GM19328 (cell line): ENCODE measurements around the gene CAMK2B.

Source experiments
- ATAC-seq: cut with Tn5 transposase; IDR thresholded peaks from one replicate; pipeline ENCODE4 v1.9.1; 2021; ENCODE audit warnings: mild to moderate bottlenecking, moderate library complexity; ENCODE audit not compliant: unreplicated experiment

The CAMK2B gene

DNA sequence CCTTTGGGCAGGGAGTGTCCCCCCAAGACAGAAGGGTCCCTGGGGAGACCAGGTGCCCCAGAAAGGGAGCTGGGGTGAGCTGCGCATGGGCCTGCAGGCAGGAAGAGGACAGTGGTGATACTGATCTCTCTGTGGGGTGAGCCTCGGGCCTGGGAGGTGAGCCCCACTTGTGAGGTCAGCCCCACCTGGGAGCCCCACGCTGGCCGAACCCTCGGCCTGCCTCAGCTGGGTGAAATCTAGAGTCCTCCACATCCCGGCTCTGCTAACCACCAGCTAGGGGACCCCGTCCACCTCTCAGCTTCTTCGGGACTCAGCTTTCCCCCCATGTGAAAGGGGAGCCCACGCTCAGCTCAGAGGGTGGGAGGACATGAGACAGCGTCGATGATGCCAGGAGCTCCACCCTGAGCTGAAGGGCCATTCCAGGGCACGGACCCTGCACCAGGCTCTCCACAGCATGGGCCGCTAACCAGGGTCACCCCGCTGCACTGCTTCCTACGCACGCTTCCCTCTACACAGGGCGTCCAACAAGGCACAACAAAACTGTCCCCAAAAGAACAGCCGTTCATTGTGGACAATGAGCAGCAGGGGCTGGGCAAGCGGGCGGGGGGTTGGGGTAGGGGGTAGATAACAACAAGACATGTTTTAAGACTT is 48.7 kb downstream of the CAMK2B start:
- ATAC-seq = no peak

DNA sequence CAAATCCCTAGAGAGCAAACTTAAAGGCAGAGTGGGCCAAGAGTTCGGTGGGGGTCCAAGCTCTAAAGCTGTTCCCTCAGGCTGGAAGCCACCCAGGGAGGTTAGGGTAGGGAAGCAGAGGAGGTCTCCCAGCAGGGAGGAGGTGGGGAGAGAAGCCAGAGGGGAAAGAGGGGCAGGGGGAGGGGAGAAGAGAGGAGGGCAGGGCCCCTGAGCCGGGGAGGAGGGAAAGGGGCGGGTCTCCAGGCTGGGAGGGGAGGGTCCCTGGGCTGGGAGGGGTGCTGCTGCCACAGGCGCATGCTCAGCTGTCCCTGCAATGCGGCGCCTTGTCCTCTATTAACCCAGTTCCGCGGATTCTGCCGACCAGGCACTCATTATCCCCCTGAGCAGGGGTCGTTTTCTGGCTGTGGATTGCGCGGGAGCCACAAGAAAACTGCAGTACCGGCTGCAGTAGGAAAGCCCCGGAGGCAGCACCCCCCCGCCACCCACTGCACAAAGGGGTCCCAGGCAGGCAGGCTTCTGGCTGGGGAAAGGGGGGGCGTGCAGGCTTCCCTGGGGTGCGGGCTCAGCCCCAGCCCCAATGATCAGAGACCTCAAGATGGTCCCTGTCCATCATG is 49.3 kb downstream of the CAMK2B start:
- no peak for ATAC-seq

DNA sequence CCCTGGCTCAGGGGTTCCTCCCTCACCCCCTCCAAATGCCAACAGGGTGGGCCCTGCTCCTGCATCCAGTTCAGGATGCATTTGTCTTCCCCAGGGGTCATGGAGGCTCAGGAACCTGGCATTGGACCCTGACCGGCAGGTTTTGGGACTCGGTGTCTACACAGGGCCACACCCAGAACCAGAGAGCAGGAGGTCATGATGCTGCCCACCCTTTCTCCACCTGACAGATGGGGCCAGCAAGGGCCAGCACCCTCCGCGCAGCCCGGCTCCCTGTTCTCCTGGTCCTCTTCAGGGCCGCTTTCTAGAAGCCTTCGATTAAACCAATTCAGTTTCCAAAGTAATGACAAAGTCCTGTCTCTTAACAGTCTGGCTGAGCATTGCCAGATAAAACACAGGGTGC is 50.2 kb downstream of the CAMK2B start:
- ATAC-seq = no peak

DNA sequence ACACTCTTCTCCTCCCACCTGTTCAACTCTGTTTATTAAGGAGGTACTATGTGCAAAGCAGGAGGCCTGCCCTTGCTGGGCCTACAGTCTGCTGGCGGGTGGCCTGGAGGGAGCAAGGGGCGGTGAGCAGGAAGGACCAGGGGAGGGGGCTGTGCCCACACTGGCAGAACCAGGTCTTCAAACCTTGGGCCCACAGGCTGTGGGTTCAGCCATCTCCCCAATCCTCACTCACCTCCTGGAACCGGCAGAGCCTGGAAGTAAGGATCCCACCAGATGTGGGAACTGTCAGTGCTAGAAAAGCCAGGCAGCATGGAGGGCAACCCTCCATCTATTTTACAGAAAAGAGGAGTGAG is 50.8 kb downstream of the CAMK2B start:
- no peak for ATAC-seq

DNA sequence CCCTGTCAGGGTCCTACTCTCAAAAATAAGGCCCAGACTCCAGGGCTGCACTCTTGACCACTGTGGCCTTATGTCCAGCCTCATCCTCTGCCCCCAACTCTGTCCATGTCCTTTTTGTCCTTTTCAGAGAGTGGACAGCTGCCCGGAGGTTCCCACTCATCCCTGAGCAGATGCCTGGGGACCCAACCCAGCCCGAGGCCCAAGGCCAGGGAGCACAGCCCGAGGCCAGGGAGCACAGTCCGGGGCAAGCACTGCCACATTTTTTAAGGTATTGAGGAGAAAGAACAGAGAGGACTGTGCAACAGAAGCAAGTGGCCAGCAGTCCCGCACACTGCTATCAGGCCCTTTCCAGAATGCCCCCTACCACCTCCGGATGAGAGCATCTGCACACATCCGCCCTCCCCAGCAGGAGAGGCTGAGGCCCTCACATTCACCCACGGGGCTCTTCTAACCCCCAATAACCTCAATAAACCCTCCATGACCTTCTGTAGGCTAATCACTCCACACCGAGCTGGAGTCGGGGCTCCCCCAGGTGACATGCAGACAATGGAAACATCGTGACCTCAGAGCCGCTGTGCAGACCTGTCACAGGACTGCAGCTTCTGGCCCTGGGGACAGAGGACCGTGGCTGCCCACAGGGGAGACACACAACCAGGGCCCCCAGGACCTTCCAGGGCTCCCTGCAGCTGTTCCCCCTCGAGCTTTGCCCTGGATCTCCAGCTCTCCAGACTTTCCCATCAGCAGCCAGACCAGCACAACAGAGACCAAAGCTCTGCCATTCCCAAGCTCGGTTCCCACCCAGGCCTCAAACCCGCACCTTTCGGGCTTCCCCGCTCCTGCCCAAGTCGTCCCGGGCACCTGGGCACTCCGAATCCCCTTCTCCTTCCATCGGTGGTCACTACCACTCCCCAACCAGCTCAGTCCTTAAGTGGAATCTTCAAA is 51.4 kb downstream of the CAMK2B start:
- ATAC-seq = no peak

DNA sequence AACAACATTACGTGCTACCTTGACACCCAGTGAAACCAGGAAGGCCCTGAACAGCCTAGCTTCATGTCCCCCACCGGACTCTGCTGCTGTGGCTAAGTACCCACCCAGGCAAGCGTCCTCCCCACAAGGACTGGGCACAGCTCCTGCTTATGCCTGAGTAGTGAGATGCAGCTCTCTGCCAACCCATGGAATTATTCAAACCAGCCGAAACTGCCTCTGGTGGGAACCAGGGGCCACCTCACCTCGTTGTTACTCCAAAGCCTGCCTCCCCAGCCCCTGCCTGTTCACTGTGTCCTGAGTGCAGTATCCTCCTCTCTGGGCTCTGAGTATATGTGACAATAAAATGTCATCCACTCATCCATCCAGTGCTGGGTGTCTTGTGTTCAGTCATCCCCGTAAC is 52.4 kb downstream of the CAMK2B start:
- no peak for ATAC-seq

DNA sequence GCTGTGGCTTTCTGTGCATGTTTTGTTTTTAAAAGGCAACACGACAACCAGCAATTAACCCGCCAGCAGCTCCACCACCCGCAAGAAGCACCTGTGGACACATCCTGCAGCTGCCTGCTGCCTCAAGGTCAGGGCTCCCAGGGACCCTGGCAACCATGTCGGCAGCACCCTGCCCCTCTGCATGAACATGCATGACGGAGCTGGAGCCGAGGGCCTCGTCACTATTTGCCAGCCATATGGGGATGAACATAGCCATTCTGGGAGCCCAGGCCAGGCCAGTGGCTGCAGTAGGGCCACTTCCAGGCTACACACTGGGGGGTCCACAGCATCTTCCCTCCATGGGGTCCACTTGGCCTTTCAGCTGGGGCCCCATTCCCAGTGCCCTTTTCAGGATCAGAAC is 52.9 kb downstream of the CAMK2B start:
- ATAC-seq = no peak

DNA sequence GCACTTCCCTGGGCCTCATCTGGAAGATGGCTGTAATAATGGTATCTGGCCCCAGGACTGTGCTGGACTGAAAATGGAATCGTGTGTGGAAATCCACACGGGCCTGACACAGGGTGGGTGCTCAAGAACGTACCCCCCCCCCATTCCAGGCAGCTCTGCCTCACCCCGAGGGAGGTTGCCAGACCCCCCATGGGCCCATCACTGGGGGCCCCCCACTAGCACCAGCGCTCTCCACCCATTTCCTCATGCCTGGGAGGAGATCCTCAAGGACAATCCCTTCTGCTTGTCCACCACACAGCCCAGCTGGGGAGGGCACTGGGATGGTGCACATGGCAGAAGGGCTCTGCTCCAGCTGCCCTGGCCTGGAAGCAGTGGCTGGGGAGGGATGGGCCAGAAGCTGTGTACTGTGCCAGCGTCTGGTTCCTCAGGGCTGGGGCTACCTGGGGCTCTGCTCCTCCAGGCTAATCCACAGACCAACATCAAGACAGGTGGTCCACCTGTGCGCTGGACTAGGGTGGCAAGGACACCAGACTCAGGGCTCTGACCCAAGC is 55.4 kb downstream of the CAMK2B start:
- ATAC-seq = no peak

DNA sequence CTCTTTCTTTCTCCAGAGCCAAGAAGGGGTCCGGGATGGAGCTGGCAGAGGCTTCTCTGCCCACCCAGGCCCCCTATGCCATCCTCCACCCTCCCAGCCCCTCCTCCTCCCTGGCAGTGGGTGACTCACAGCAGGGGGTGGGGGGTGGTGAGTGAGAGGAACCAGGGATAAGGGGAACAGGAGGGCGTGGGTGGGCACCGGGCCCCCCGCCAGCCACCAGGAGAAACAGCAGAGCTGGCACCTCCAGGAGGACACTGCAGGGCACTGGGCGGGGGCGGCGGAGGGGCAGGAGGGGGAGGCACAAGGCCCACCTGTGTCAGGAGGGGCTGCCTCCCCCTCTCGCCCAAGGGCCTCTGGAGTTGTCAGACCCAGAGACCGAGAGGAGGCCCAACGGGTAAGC is 56.0 kb downstream of the CAMK2B start:
- no peak for ATAC-seq

DNA sequence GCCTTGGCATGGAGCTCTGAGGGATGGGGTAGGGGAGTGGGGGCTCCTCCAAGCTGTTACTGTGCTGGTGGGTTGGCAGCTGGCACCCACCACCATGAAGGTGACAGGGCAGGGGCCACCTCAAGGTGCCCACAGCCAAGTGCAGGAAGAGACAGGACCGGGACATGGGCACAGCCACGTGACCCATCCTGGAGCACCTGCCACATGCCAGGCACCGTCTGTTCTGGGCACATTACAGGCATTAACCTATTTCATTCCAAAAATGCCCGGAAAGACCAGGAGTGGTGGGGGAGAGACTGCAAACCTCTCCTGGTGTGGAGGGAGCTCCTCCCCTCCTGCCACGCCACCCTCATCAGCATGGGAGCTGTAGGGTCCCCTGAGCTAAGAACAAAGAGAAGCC is 56.7 kb downstream of the CAMK2B start:
- no peak for ATAC-seq

DNA sequence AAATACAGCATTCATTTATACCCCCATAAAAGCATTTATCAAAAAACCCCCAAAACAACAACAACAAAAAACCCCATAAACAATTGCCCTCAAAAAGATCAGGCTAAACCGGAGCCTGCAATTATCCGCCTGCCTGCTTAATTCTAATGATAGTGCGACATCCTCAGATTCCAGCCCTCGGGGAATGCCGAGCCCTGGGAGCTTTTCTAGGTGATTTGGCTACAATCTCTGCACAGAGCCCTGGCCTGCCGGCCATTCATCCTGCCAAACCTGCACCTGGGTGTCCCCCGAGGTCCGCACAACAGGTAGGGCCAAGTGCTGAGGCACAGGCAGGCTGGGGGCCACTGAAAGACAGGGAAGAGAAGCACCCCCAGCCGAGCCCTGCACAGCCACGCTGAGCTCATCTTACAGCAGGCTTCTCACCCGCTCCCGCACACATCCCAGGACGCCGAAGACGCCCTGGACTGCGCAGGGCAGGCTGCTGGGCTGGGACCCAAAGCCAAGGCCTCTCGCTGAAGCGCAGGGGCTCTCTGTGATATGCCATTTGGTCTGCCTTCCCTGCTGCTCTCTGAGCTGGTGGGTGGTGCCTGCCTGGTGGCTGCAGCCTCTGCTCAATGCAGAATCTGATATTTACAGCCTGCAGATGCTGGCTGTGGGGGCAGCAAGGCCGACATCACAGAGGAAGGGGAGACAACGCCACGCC is 57.5 kb downstream of the CAMK2B start:
- ATAC-seq = no peak

DNA sequence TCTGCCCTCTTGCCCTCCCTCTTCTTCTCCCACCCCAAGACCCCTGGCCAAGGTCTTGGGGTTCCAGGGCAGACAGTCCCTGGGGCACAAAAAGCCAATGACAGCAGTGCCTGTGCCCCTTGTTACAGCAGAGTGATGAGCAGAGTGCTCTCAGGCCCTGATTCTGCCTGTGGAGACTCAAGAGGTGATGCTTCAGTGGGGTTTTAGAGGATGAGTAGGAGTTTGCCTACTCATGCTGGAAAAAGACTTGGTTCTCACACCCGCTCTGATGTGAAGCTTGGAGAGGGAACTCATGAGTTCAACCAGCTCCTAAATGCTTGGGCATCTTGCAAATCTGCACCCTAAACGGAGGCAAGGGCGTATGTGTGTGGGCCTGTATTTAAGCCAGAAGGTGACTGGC is 58.2 kb downstream of the CAMK2B start:
- no peak for ATAC-seq

DNA sequence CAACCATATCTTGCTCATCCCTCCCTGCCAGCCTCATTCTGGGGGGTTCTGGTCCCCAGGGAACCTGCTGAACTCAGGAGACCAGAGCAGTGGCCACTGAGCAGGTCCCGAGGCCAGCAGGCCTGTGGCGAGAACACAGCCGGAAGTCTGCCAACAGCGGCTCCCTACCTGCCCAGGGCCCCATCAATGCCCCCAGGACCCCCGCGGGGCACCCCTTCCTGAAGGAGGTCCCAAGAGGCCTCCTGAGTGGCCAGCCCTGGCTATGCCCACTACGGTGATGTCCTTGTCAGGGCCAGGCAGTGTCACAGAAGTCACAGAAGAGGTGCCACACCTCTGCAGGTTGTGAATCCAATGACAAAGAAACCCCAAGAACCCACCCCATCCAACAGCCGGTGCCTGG is 58.9 kb downstream of the CAMK2B start:
- ATAC-seq = no peak

DNA sequence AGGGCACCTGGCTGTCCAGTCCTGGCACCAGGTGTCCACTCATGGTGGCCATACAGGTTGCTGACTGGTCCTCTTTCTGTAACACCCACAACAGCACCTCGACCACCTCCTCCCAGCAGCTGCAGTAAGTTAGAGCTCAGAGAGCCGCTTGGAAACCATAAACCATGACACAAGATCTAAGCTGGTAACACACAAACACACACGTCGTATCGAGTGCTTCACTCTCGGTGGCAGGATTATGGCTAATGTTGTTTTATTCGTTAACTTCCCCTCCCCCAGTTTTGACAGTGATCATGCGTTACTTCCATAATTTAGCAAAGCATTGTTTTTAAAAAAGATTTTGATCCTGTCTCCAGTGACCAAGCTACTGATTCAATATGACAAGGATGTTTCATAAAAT is 59.7 kb downstream of the CAMK2B start:
- ATAC-seq = no peak

DNA sequence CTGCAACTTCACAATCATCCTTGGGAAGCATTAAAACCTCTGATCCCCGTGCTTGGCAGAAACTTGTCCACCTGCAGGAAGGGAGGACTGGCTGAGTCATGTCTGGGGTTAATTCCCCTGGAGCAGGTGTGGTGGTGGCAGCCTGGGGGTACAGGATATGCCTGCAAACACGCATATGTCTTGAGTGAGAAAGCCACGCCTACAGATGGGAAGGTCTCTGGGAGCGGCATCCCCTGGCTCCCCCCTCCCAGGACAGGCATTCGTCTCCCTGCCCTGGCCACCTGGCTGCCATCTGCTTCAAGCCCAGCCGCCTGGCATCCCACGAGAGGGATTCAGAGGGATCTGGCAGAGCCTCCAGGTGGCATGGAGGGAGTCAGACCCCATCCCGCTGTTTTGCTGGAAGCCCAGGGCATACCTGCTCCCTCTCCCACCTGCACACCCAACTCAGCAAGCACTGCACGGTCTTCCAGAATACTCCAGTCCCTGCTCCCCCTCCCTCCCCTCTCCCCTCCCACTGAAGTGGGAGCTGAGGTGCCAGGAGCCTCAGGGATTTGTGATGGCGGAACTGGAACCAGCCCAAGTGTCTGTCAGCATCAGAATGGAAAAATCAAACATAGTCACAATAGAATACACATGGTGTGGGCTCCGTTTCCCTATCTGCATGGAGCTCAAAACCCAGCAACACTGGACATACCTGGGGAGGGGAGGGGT is 61.0 kb downstream of the CAMK2B start:
- ATAC-seq = no peak

DNA sequence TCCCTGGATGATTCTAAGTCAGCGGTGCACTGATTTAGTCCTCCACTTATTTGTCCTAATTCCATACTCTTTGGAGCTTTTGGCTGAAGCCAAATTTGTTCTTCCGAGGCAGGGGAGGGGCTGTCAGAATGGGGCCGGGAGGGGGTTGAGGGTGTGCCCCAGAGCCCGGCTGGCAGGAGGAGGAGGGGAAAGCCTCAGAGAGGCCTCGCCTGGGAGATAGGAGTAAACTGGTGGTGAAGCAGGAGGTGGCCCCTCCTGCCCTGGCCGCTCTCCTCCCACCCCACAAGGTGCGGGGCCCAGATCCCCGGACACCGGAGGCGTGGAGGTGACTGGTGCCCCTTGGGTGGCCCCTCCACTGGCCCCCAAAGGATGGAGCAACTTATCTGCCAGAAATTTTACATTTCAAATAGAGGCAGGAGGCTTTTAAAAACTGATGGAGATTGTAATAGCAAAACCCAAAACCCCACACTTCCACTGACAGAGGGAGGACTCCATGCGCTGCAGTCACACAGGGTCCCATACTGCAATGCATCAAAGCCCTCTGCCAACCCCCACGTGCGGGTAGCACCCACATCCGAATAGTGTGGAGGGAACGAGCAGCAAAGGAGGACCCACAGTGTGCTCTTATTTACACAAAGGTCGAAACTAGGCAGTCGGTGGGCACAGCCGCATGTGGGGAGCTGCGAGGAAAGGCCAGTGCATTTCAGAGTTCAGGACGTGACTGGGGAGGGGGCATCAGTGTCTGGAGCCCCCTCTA is 61.9 kb downstream of the CAMK2B start:
- ATAC-seq = no peak

DNA sequence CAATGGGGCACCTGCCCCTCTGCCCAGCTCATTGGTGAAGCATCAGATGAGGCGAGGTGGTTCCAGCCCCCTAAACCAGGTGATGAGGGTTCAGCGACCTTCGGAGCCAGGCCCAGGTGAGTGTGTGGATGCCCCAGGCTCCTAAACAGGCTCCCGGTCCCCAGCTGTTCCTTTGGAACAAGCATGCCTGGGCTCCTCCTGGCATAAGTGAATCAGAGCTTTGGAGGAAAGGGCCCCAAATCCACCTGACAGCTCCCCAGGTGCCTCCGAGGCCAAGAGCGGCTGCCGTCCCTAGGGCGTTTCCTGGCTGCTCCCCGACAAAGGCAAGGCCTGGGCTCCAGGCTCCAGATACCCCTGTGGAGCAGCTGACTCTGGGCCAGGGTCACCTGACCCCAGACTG is 63.4 kb downstream of the CAMK2B start:
- ATAC-seq = no peak

DNA sequence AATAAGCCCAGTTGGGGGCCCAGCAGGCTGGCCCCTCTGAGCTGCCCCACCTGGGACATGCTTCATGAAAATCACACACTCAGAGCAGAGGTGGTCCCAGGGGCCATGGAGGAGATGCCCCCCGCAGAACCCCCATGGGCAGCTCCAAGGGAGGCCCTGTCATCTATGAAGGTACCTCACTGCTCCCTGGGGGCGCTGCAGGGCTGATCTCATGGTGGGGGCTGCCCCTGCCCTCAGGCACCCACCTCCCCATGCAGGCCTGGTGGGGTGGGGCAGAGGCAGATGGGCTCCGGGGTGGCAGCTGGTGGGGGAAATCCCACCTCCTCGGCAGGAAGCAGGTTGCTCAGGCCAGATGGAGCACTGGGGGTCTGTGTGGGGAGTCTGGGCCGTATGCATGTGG is 64.2 kb downstream of the CAMK2B start:
- no peak for ATAC-seq

DNA sequence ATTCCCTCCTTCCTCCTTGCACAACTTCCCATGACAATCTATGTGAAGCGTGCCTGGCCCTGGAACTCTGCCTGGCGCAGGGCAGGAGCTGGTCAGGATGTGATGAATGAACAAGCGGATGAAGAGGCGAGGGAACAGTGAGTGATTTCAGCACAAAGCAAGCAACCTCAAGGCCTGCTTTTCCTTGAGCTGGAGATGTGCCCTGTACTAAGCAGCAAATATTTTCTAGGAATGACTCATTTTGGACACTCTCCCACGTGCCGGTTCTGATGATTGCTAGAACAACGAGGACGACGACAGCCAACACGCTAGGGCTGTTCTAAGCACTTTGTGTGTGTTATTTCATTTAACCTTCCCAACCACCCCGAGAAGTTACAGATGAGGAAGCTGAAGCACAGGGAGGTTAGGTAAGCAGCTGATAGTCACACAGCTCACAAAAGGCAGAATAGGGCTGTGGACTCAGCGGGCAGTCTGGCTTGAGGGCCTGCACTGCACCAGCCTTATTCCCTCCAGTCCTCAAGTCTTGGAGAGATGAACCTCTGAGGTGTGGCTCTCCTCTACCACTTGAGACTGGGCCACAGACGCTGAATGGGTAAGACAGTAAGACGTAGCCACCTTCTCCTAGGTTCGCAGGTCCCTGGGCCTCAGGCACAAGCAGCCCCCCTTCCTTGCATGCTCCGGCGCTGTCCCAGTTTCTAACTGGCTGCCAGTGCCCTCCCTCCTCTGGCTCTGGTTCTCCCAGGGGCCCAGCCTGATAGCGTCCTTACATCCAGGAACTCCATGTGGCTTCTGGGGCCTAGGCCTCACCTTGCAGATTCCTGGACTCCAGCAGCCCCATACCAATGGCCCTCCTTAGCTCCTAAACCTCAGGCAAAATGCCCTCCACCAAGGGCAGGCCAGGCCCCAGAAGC is 65.6 kb downstream of the CAMK2B start:
- ATAC-seq = no peak
